HG03469 (cell line): Measurements from ENCODE around the gene MCUR1.
"Not testable (repeated sequence)": the region's sequence is repeated elsewhere in the genome, so short reads cannot be mapped to it uniquely, and the experiment has no call there.

ENCODE experiments used
- ATAC-seq: cut with Tn5 transposase; IDR thresholded peaks from one replicate; pipeline ENCODE4 v1.9.1; 2021; ENCODE audit warnings: mild to moderate bottlenecking, moderate library complexity, moderate number of reproducible peaks; ENCODE audit not compliant: unreplicated experiment

Gene MCUR1

DNA sequence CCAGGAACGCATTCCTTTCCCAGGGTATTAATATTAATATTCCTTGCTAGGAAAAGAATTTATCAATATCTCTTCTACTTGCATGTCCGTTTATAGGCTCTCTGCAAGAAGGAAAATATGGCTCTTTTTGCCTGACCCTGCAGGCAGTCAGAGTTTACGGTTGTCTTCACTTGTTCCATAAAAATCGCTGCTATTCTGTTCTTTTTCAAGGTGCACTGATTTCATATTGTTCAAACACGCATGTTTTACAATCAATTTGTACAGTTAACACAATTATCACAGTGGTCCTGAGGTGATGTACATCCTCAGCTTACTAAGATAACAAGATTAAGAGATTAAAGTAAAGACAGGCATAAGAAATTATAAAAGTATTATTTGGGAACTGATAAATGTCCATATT is 15.1 kb upstream of the MCUR1 start:
- not testable (repeated sequence) for ATAC-seq

DNA sequence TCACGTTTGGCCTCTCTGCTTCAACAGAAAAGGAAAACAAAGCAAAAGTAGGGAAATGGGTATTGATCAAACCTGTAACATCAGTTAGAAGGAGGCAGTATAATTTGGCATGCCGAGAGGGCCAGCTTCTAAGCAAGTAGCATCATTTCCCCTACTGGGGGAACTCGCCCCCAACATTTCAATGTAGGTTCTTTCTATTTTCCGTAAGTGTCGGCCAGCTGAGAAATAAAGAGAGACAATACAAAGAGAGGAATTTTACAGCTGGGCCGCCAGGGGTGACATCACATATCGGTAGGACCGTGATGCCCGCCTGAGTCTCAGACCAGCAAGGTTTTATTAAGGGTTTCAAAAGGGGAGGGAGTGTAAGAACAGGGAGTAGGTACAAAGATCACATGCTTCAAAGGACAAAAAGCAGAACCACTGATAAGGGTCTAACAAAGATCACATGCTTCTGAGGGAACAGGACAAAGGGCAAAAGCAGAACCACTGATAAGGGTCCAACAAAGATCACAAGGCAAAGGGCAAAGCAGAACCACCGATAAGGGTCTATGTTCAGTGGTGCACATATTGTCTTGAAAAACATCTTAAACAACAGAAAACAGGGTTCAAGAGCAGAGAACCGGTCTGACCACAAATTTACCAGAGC is 14.4 kb upstream of the MCUR1 start:
- not testable (repeated sequence) for ATAC-seq

DNA sequence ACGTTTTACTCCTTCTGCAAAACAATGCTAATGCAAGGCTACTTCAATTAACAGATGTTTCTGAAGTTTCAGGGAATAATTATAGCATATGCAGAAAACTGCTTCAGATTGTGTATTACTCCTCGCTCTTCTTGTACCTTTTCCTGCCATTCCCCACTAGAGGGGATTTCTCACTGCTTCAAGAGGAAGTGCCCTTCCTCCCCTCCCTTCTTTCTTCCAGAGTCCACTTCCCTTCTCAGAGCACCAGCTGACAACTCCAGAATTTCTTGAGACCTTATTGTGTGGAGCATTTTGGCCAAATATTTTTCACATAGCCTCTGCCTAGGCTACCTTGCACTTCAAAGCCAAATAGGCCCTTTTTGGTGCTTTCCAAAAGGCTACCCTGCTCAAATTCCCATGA is 12.7 kb upstream of the MCUR1 start:
- ATAC-seq = no peak

DNA sequence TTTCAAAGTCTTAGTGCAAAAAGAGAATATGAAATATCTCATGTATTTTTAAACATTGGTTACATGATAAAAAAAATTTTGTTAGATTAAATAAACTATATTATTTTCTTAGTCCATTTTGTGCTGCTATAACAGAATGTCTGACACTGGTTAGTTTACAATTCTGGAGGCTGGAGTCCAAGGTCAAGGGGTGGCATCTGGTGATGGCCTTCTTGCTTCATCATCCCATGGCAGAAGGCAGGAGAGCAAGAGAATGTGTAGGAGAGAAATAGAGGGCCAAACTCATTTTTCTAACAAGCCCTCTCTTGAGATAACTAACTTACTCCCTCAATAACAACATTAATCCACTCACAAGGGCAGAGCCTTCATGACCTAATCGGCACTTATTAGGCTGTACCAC is 11.5 kb upstream of the MCUR1 start:
- ATAC-seq = no peak

DNA sequence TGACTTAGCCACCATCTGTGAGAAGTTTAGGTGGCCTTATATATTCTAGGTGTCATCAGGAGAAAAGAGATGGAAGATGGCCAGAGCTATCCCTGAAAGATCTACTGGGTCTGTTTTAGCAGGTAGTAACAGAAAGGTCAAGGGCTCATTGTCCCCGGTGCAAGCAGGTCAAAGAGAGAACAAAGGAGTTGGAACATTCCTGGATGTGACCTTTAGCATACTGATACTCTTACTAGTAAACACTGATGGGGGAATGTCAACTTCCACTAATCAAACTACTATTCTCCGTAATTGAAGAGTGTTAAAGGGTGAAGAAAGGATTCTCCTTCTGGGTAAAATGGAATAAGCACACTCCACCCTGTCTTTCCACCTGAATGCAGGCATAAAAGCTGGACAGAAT is 4.0 kb upstream of the MCUR1 start:
- ATAC-seq = no peak

DNA sequence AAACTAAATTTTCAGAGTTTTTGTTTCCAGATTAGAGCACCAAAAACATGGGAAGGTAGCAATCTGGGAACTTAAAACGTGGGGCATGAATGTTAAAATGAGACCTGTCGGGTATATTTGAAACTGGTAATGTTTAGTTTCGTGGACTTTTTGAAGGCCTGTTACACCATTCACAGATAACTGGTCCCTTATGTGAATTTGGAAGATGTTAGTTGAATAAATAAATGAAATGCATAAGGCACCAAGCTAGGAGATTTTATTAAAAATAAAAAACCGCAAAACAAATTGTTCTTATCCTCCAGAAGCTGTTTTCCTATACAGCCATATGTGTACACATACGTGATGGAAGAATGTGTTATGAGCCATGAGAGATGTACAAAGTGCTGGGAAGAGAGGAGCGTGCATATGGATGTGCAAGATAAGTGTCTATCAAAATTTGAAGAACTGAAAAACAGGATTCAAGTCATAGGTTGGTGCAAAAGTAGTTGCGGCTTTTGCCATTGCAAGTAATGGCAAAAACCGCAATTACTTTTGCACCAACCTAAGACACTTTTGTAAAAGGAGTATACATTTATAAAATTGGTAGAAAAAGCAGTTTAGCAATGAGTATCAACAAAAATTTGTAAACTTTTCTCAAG is 700 bp upstream of the MCUR1 start:
- no peak for ATAC-seq

DNA sequence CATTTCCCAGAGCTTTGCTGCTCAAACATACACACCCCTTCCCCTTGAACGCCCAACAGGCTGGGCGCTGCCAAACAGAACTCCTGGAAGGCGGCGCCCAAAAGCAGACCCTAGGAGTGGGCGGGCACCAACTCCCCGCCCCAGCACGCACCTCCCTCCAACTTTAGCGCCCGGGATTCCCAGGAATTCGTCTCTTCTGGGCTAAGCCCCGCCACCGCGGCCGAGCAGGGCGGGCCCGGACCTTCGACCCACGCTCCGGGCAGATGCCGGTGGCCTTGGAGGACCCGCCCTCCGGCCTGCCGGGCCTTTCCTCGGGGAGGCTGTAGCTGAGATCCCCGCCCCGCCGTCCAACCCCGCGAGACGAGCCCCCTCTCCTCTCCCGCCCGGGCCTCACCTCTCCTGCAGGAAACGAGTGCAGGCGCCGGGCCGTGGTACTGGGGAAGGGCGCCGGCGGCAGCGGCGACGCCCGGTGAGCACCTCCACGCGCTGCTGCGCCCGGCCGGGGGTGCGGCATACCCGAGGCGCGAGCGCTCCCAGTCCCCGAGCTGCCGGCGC is 659 bp downstream of the MCUR1 start:
- ATAC-seq = peak; percentile 16

DNA sequence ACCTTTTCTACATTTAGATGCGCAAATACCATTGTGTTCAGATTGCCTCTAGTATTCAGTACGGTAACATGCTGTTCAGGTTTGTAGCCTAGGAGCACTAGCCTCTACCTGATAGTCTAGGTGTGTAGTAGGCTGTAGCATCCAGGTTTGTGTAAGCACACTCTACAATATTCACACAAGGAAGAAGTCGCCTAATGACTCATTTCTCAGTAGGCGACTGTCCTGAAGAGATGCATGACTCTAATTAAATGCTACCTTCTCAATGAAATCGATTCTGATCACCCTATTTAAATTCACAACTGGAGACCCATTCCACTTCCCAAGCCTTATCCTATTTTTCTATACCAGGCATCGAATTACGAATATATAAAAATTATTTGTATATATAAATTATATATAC is 1.3 kb downstream of the MCUR1 start:
- no peak for ATAC-seq

DNA sequence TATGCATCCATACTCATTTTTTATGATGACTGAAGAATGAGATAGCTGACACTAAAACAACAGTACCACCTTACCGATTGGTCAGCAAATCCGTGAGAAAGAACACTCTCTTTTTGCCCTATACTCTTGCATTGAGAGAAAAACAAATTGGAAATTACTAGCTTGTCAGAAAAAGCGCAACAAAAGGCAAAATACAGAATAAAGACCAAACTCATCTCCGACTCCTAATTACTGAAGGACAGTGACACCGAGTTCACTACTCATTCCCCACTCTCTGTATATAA is 2.1 kb downstream of the MCUR1 start:
- no peak for ATAC-seq

DNA sequence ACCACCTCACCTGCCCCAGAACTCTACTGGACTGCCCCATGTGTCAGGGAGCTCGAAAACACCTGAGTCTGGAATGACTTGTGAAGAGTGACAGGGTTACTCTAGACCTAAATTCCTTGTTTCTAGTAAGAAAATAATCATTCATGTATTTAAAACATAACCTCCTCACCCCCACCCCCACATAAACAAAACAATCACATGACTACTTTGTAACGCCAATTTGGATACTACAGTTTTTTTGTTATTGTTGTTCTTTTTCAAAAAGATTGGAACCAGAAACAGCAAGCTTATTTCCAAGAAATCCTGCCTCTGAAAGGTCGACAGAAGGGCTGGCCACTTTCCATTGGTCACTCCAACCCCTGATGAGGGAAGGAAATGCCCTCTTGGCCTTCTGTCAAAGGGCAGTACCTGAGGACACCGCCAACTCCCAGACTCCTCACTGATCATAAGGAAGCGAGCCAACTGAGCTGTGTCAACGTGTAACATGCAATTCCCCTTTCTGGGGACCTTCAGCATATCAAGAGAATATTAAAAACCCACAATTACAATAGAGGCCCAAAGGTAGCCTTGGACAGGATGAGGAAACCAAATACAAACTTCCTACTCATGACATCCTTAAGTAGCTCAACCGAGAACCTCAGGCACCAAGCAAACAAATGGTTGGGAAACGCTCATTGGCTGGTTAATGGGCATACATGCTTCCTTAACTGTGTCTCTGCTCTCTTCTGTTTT is 2.6 kb downstream of the MCUR1 start:
- no peak for ATAC-seq

DNA sequence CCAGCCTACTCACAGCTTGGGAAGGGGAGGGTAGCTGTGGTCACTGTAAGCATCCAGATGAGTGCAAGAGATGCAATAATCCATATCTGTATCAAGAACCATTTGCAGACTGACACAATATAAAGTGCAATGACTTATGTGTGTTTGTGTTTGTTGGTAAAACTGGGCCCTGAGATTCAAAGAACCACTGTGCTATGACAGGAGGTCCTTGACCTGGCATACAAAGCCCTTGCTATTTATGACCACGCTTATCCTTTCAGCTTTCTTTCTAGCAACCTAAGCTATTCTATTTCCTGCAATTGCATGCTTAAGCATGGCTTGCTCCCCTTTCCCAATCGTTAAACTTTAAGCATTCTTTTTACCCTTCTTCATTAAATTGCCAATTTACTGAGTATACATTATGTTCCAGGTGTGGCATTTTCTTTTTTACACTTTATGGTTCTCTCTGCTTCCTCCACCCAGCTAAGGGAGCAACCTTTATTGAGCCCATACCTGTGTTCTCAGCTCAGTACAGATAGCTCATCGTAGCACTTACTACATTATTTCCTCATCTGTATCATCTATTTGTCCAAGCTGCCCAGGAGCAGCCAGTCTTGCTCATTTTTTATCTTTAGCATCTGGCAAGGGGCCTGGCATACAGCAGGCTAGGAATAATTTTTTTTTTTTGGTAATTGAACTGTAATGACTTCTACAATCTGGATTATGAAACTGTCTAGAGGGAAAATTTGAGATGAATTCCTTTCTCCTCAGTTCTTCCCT is 3.5 kb downstream of the MCUR1 start:
- ATAC-seq = no peak

DNA sequence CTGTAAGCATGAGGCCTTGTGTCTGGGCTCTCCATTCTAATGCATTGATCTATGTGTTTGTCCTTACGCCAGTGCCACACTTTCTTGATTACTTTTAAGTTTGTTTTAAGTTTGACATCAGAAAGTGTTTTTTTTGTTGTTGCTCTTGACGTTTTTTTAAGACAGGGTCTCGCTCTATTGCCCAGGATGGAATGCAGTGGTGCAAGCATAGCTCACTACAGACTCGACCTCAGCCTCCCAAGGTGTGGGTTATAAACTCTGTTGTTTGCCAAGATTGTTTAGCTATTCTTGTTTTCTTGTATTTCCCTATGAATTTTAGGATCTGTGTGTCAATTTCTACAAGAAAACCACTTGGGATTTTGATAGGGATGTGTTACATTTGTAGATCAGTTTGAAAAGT is 5.6 kb downstream of the MCUR1 start:
- ATAC-seq = no peak

DNA sequence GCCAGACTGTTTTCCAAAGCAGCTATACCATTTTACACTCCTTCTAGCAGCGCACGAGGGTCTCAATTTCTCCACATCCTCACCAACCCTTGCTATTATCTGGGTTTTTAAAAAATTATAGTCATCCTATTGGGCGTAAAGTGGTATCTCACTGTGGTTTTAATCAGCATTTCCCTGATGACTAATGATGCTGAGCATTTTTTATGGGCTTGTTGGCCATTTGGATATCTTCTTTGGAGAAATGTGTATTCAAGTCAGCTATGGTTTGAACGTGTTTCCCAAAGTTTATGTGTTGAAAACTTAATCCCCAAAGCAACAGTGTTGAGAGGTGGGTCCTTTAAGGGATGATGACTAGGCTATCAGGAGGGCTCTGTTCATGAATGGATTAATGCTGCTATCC is 6.7 kb downstream of the MCUR1 start:
- no peak for ATAC-seq

DNA sequence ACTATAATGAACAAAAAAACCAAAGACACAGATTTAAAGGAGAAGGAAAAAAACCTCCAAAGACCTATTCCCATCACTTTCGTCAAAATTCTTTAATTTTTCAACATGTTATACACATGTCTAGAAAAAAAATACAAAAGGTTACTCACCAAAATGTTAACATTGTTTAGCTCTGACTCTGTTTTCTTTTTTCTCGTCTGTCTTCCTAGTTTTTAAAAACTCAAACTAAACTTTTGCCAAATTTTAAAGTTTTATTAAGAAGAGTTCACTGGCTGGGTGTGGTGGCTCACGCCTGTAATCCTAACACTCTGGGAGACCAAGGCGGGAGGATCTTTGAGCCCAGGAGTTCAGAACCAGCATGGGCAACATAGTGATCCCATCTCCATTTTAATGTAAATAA is 10.8 kb downstream of the MCUR1 start:
- ATAC-seq = no peak

DNA sequence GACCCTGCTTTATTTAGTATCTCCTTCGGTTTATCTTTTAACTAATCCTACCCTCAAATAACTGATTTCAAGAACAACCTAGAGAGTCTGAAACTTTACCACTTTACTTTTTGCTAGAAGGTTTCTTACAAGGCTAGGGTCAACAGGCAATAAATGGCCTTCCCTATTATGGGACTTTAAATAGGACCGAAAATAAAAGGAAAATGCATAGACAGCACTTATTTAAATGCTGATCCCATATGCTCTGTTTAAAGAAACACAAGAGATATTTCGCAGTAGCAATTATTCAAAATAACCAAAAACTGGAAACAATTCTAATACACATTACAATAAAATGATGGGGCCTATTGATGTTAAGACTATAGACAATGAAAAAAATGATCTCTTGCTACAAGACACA is 13.7 kb downstream of the MCUR1 start:
- ATAC-seq = no peak

DNA sequence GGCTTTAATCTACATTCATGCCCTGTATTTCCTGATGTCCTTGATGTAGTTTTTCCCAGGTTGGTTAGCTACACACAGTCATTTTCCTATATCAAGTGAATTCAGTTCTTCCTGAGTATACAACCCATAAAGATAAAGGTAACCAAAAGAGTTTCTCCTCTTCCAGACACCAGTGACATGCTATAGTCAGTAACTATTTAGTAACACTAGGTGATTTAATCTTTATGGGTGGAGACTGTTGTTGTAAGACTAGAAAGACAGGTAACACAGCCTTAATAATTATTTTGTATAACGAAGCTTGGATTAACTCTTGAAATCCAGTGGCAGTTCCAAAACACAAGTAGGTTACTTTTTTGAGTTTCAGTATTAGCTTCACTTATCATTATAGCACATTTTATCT is 17.6 kb downstream of the MCUR1 start:
- no peak for ATAC-seq

DNA sequence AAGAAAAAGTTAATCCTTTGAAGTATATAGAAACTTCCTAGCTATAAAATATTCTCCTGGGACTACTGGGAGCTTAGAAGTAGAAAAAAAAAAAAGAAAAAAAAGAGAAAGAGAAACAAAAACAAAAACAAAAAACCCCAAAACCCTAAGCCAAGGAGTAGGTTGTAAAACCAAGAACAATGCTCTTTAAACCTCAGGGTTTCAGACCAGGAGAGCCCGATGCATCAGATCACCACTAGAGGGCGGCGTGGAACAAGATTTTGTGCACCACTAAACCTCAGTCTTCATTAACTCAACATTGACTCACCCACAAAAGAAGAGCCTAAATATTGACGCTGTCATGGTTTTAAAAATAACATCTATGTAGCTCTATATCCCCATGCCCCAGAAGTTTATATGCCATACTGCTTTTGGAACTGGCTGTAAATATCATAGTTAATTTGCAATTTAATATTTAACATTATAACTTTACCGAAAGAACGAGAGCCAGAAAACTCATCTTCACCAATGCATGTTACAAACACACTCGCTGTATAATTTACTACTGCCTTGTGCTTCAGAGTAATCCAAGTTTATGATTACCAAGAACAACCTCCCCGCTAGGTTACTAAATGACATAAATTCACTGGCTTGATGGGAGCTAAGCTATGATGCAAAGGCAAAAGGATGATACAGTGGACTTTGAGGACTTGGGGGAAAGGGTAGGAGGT is 19.2 kb downstream of the MCUR1 start:
- ATAC-seq = no peak

DNA sequence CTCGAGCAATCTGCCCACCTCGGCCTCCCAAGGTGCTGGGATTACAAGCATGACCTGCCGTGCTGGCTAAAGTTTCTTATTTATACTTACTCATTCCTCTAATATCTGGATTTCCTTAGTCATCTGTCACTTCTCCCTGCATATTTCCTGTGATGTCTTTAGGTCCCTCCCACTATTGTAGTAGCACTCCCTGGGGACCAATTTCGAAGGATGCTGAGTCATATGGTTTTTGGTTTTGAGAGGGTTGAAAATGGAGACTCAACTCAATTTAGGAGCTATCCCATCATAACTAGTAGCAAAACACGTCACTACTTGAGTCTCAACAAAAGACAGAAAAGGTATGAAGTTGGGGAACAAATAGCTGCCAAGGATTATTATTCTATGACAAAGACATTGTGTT is 20.2 kb downstream of the MCUR1 start:
- ATAC-seq = no peak

DNA sequence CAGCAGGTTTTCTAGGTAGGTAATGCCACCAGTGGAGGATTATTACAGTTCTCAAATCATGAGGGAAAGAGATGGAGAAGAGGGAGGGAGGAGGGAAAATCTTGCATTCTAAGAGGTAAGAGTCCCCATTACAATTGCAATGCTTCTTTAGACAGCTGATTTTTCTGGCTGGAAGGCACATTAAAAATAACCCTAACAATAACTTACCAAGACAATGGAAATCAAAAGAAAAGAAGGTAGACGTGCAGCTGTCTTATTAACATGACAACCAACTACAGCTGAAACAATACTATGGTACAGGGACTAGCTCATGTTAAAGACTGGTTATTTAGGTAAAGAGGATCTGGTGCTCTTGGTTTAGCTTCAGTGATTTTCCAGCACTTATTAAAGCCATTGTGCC is 24.6 kb downstream of the MCUR1 start:
- ATAC-seq = no peak

DNA sequence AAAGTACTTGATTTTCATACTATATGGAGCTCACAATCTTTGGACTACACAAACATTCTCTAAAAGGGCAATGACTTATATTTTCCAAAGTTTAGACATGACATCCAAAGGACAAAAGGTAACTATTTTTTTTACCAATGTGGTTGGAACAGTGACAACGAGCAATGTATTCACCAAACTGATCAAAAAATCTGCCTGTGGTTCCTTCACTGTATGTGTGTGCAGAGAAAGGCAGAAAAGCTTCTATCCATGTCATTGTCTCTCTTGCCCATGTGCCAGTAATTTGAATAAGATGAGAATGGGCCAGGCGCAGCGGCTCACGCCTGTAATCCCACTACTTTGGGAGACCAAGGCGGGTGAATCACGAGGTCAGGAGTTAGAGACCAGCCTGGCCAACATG is 25.5 kb downstream of the MCUR1 start:
- no peak for ATAC-seq

DNA sequence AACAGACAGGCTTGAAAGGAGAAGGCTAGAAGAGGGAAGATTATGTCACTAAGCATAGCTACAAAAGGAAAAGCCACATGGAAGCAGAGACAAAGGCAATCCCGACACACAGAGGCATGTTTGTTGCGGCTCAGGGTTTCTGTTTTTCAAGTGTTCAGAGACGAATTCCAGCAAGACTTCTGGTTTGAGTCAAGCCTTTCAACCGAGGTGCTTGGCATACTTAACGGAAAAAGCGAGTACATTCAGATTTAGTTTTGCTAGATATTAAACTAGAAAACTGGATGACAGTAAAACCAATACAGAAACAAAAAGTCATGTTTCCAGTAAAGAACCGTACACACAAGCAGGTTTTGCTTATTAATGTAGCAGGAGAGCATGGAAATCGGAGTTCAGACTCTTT is 27.2 kb downstream of the MCUR1 start:
- ATAC-seq = no peak
